Muscle layer of duodenum (tissue), 2 donors: ENCODE data around the gene RUBCNL.

Experiments
- H3K27ac ChIP-seq: one replicate; pipeline ENCODE4 v1.7.0; 2013; ENCODE audit warnings: mild to moderate bottlenecking, low read length
- H3K27me3 ChIP-seq: one replicate; pipeline ENCODE4 v1.7.0; 2013; ENCODE audit warnings: low read depth, mild to moderate bottlenecking, control low read depth, low read length
- H3K36me3 ChIP-seq, 2 donors: one replicate each; pipeline ENCODE4 v1.7.0; 2013; ENCODE audit warnings: low read length in 2 of 2, control low read depth in 1 of 2, mild to moderate bottlenecking in 1 of 2; ENCODE audit not compliant: insufficient read depth in 2 of 2, control insufficient read depth in 1 of 2
- H3K4me1 ChIP-seq, 2 donors: one replicate each; pipeline ENCODE4 v1.7.0; 2013; ENCODE audit warnings: low read length in 2 of 2, mild to moderate bottlenecking in 2 of 2, control low read depth in 1 of 2, moderate library complexity in 1 of 2; ENCODE audit not compliant: insufficient read depth in 2 of 2, control insufficient read depth in 1 of 2
- H3K4me3 ChIP-seq, 2 donors: one replicate each; pipeline ENCODE4 v1.7.0; 2013; ENCODE audit warnings: low read length in 2 of 2, low read depth in 1 of 2, mild to moderate bottlenecking in 1 of 2
- H3K9me3 ChIP-seq, 2 donors: one replicate each; pipeline ENCODE4 v1.7.0; 2013; ENCODE audit warnings: low read length in 2 of 2, control low read depth in 1 of 2, mild to moderate bottlenecking in 1 of 2; ENCODE audit not compliant: control insufficient read depth in 1 of 2
- donor health status: healthy.

Gene RUBCNL

DNA sequence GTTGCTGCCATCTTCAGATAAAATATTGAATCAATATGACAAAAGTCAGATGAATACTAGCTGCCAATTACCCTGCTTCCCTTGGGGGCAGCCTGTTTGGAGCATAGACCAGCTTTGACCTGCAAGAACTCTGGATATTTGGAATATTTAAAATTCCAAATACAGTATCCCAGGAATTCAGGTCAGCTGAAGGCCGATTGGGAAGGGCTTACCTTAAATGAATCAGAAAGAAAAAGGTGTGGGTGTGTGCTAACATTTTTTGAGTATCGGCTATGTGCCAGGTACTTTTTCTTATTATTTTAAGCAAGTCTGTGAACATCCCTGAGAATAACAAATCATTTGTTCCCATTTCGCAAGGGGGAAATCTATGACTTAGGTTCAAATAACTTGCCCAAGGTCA is 1.8 kb upstream of the RUBCNL start:
- H3K4me3 ChIP-seq, result no peak overlapping the region
- no peak overlapping the region for H3K27ac ChIP-seq
- no peaks in the 10 kb centered on the region for H3K9me3 ChIP-seq
- H3K4me1 ChIP-seq, result peaks cover 0 to 13% of the 10 kb centered on the region in 2 donors
- no peaks in the 10 kb centered on the region for H3K36me3 ChIP-seq
- no peaks in the 10 kb centered on the region for H3K27me3 ChIP-seq

DNA sequence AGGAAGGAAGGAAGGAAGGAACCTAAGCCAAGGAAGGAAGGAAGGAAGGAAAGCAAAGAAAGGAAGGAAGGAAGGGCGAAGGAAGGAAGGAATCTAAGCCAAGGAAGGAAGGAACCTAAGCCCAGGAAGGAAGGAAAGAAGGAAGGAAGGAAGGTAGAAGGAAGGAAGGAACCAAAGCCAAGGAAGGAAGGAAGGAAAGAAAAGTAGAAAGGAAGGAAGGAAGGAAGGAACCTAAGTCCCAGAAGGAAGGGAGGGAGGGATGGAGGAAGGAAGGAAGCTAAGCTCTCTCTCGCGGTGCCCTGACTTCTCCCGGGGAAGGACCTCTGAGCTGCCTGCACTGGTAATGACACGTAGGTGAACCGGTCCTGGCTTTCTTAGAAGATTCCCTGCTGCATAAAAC is 1.3 kb upstream of the RUBCNL start:
- Histone ChIP-seq H3K27me3 (no peaks in the 10 kb centered on the region), H3K36me3 (no peaks in the 10 kb centered on the region), H3K4me1 (peaks cover 0 to 13% of the 10 kb centered on the region in 2 donors)

DNA sequence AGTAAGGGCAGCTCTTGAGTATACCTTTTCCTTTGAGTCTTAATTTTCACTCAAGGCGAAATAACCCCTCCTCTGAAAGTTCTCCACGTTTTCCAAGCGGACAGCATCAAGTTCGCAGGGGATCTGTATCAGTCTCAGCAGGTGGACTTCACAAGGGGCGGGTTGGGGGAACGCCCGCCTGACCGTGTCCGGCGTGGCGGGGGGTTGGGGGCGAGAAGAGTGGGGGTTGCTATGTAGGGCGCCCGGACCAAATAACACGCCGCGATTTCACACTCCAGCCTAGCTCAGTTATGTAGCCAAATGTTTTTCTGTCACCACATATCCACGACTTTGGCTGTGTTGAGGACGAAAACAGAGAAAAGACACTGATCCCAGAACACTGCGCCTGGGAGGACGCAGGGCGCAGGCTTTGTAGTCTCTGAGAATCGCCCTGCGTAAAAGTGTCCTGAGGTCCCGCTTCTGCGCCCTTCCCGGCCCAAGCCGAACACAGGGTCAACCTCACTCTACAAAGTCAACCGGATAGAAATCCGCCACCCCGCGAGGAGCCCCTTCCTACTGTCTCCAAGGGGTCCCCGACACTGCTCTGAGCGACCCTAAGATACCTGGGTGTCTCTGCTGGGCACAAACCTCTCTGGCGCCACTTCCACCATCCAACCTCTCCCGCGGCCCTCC is 524 bp downstream of the RUBCNL start:
- Histone ChIP-seq H3K27me3 (no peaks in the 10 kb centered on the region), H3K36me3 (no peaks in the 10 kb centered on the region), H3K27ac (no peak overlapping the region), H3K4me1 (peaks cover 0 to 13% of the 10 kb centered on the region in 2 donors), H3K4me3 (peak overlapping the region; percentile 62), H3K9me3 (no peaks in the 10 kb centered on the region)

More for the DNA sequence above, 1.3 kb upstream of the RUBCNL start:
- Histone ChIP-seq H3K4me3 (no peak overlapping the region), H3K9me3 (no peaks in the 10 kb centered on the region), H3K27ac (no peak overlapping the region)

DNA sequence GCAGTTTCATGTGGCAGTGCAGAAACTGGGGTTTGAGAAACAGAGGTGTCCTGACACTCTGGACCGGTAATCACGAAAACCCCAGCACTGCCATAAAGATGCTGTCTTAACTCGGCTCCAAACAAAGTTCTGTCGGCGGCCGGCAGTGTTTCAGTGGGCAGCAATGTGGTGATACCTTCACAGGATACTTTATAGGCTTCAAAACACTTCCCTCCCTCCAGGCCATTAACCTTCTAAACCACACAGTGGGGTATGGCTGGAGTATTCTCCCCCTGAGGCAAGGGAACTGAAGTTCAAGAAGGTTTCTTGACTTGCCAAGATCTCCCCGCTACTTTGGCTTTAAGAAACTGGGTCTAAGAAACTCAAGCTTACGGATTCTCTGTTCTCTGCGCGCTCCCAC is 1.1 kb downstream of the RUBCNL start:
- Histone ChIP-seq H3K4me1 (peaks cover 0 to 13% of the 10 kb centered on the region in 2 donors), H3K9me3 (no peaks in the 10 kb centered on the region), H3K36me3 (no peaks in the 10 kb centered on the region), H3K4me3 (peak overlapping the region; percentile 62), H3K27me3 (no peaks in the 10 kb centered on the region), H3K27ac (no peak overlapping the region)

DNA sequence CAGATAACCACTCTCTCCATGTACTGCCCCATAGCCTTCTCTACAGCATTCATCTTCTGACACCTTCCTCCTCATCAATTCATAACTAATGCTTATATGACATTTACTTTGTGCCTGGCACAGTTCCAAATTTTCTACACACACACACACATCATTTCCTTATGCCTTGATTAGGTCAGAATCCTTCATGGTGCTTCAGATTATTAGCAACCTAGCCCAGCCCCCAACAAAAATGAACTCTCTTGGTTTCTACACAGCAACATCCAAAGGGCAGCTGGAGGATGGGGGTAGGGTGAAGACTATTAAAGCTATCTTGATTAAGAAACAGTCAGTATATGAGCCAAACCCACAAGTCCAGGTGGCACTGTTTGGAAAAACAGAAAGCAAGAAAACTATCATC is 3.7 kb downstream of the RUBCNL start:
- H3K4me3 ChIP-seq, result no peak overlapping the region
- no peak overlapping the region for H3K27ac ChIP-seq
- H3K9me3 ChIP-seq, result no peaks in the 10 kb centered on the region
- H3K36me3 ChIP-seq, result no peaks in the 10 kb centered on the region
- H3K27me3 ChIP-seq, result no peaks in the 10 kb centered on the region
- H3K4me1 ChIP-seq, result peaks cover 0 to 13% of the 10 kb centered on the region in 2 donors

DNA sequence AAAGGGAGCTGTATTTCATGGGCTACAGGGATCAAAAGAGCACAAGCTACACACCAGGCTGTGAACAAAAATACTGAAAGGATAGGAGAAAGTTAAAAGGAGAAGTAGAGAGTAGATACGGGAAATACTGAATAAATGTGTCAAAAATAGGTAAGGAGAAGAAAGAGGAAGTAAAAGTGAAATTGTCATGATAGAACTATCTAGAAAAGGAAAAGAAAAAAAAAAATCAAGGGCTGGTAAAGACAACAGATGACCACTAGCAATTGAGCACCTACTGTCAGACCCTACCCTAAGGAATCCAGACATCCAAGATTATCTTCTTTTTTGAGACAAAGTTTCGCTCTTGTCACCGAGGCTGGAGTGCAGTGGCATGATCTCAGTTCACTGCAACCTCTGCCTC is 4.8 kb downstream of the RUBCNL start:
- Histone ChIP-seq H3K36me3 (no peaks in the 10 kb centered on the region), H3K9me3 (no peaks in the 10 kb centered on the region), H3K4me1 (peaks cover 0 to 8% of the 10 kb centered on the region in 2 donors), H3K27ac (no peak overlapping the region), H3K27me3 (no peaks in the 10 kb centered on the region), H3K4me3 (no peak overlapping the region)

DNA sequence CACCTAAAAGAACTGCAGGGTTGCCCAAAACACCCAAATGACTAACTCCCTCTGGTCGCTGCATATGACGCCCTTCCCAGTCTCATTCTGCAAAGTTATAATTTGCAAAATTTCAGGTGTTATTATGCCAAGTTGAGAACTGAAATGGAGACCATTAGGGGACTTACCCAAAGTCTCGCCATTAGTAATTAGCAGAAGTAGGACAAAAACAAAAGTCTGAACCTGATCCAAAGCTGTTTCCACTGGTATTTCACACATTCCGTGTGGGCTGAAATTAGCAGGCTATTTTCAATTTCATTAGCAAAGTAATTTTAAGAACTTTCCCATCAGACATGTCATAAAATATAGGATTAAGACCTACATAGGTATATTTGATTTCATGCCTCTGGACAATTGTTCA is 6.8 kb downstream of the RUBCNL start:
- H3K4me1 ChIP-seq, result no peaks in the 10 kb centered on the region
- H3K27me3 ChIP-seq, result no peaks in the 10 kb centered on the region
- H3K9me3 ChIP-seq, result no peaks in the 10 kb centered on the region
- H3K27ac ChIP-seq, result no peak overlapping the region
- no peaks in the 10 kb centered on the region for H3K36me3 ChIP-seq
- H3K4me3 ChIP-seq, result no peak overlapping the region

DNA sequence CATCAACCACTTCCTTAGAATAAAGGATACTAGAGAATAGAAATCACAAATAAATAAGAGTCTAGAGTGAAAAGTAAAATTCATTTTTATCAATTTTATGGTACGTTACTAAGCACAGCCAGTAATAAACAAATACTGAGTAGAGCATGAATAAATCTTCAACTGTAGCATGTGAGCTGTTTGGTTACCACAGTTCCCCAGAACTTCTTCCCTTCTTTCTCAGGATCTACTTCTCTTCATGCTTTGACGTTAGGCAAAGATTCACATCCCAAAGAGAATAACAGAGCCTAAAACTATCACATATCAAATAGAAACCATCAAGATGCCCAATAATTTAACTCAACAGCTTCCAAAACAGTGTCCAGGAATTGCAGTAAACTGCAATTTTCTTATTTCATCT is 7.4 kb downstream of the RUBCNL start:
- Histone ChIP-seq H3K9me3 (no peaks in the 10 kb centered on the region), H3K4me1 (no peaks in the 10 kb centered on the region), H3K4me3 (no peak overlapping the region), H3K36me3 (no peaks in the 10 kb centered on the region), H3K27me3 (no peaks in the 10 kb centered on the region), H3K27ac (no peak overlapping the region)

DNA sequence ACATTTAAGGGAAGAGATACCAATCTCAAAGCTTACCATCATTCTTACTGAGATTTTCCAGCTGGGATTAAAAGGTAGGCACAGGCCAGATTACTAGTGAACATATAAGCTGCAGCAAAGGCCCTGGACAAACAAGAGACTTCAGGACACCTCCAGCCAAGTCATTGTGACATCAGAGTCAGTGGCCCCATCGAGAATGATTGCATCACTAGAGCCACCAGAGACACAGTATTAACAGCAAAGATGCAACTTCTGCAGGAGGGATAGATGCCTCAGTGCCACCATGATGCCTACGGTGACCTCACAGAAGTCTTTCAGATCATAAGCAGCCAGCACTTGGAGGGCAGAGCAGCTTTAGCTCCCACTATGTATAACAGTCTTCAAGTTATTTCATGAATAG is 8.6 kb downstream of the RUBCNL start:
- H3K27me3 ChIP-seq, result no peaks in the 10 kb centered on the region
- H3K36me3 ChIP-seq, result no peaks in the 10 kb centered on the region
- H3K27ac ChIP-seq, result no peak overlapping the region
- H3K4me3 ChIP-seq, result peak overlapping the region in 1 of 2 donors; percentile 18
- H3K4me1 ChIP-seq, result no peaks in the 10 kb centered on the region
- H3K9me3 ChIP-seq, result no peaks in the 10 kb centered on the region

DNA sequence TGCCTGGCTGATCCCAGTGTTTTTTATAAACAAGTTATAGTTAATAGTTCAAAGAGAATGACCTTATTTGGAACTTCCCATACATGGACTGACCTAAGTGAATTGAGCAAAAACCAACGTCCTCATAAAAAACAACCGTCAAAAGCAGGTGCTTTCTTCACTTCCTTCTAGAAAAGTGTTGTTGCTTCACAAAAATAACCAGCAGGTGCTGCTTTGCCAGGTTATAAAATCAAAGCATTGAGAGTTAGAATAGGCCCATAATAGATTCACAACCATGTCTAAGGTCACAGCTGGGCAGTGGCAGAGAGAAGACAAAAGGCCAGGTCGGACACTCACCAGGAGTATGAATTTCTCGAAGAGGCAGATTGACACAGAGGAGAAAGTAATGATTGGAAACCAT is 9.5 kb downstream of the RUBCNL start:
- H3K27ac ChIP-seq, result no peak overlapping the region
- no peaks in the 10 kb centered on the region for H3K27me3 ChIP-seq
- H3K36me3 ChIP-seq, result no peaks in the 10 kb centered on the region
- H3K9me3 ChIP-seq, result no peaks in the 10 kb centered on the region
- no peak overlapping the region for H3K4me3 ChIP-seq
- no peaks in the 10 kb centered on the region for H3K4me1 ChIP-seq

DNA sequence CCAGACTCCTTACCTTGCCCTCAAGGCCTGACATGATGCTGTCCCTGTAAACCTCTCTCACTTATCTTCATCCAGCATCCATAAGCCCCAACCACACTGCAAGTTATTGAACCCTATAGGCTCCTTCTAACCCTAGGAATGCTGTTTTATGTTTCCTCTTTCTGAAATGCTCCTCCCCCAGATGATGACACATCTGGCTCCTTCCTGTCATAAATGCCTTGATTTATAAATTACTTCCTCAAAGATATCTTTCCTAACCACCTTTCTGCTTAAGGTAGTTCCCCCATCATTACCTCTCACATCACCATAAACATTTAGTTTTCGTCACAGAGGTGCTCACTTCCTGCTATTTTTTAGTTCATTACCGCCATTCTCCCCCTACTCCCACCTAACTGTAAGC is 12.3 kb downstream of the RUBCNL start:
- Histone ChIP-seq H3K36me3 (peaks cover 0 to 9% of the 10 kb centered on the region in 2 donors), H3K4me1 (no peaks in the 10 kb centered on the region), H3K27ac (no peak overlapping the region), H3K4me3 (no peak overlapping the region), H3K9me3 (no peaks in the 10 kb centered on the region), H3K27me3 (no peaks in the 10 kb centered on the region)

DNA sequence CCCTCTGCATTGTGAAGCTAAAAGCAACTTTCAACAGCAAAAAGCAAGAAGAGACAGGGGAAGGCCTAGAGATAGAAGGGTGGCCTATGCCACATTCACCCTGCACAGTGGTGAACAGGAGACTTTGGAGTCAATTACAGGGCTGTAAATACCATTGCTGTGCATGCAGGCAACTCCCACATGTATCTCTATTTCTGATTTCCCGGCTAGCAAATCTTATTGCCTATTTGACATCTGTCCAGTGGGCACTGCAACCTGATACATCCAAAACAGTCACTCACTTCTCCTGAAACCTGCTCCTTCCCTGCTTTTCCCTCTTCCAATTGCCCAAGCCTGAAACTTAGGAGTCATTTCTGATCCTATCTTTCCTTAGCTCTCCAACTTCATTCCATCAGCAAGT is 13.4 kb downstream of the RUBCNL start:
- Histone ChIP-seq H3K27me3 (no peaks in the 10 kb centered on the region), H3K9me3 (no peaks in the 10 kb centered on the region), H3K27ac (no peak overlapping the region), H3K4me3 (no peak overlapping the region), H3K4me1 (no peaks in the 10 kb centered on the region), H3K36me3 (peaks cover 0 to 9% of the 10 kb centered on the region in 2 donors)
